HG03432 (cell line): Measurements from ENCODE around the gene KLK1.

ENCODE experiments used
- ATAC-seq: cut with Tn5 transposase; IDR thresholded peaks from one replicate; pipeline ENCODE4 v1.9.1; 2021; ENCODE audit warnings: mild to moderate bottlenecking, moderate library complexity; ENCODE audit not compliant: unreplicated experiment

KLK1 gene

GRCh38 chr19:50836543-50837195, 13.1 kb upstream of the KLK1 start:
- no peak for ATAC-seq

- peak; percentile 81 for ATAC-seq
These were observed 12.4 kb upstream of the KLK1 start for GRCh38 chr19:50835785-50836542.

GRCh38 chr19:50835103-50835784, 11.7 kb upstream of the KLK1 start:
- ATAC-seq = no peak

DNA sequence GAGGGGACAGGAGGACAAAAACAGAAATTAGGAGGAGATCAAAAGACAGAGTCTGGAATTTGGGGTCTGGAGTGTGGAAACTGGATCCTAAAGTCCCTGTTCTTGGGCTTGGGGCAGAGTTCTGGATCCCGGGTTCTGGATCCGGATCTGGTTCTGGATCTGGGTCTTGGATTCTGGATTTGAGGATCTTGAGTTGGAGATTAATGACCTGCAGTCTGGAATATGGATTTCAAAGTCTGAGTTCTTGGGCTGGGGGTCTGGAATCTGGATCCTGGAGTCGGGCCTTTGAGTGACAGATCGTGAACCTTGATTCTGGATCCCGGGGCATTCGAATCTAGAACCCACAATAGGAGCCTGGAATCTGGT, 10.2 kb upstream of the KLK1 start:
- no peak for ATAC-seq

DNA sequence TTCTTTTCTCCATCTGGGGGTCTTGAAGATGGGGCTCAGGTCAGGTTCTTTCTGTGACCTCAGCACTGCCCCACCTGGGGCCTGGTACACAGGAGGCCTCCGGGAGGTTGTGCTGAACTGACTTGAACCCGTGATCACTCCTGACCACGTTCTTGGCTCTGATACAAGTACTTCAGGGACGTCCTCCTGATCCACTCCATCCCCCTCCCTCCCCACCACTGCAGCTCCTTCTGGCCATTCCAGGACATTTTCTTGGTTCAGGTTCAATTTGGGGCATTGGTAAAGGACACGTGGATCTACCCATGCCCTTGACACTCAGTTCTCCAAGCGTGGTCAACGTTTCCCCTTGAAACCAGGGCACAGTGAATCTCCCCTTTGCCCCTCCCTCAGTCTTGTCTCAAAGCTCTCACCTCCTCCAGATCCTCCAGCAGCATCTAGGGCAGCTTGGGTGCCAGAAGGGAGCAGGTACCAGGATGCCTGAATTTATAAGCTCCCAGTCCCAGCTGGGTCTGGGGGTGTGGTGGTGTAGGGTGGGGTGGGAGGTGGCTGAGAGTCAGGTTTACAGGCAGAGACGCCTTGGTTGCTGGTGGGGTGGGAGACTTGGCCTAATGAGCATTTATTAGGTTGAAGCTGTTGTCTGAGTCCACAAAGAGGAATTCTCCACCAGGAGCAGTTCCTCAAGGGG, 9.7 kb upstream of the KLK1 start, which contains the start of gene KLK15:
KLK15 (minus strand) TSS at position 458 of the 685 bp plus-strand sequence. CDS start 2,082 bp downstream, outside the sequence.
- no peak for ATAC-seq

DNA sequence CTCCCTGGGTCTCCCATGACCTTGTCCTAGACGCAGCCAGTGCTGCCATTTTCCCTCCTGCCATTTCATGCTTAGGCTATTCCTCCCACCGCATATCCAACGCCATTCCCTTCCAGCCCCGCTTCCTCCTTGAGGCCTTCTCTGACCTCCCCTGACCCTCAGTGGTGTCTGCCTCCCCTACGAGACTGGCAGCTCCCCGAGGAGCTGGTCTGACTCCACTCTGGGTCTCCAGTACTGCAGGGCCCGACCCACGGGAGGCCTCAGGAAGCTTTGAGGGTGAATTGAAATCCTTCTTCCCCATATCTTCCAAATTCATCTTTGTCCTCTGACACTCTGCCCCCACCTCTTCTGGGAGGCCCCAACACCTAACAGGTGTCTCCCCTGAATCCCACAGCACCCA, 9.1 kb upstream of the KLK1 start:
- no peak for ATAC-seq

DNA sequence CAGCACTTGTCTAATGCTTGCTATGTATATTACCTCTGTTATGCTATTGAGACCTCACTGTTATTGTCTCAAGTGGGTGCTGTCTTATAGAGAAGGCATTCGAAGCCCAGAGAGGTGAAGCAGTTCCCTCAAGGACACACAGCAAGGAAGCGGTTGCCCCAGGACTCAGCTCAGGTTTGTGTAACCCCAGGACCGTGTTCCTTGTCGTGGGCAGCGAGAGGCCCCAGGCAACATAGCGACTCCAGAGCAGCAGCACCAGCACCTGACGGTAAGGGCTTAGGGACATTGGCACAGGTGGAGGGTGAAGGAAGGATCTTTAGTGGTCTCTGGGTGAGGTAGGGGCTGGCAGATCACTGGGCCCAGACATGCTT, 7.4 kb upstream of the KLK1 start:
- ATAC-seq = no peak

- ATAC-seq = no peak
These were observed 6.9 kb upstream of the KLK1 start for GRCh38 chr19:50830266-50831025.

DNA sequence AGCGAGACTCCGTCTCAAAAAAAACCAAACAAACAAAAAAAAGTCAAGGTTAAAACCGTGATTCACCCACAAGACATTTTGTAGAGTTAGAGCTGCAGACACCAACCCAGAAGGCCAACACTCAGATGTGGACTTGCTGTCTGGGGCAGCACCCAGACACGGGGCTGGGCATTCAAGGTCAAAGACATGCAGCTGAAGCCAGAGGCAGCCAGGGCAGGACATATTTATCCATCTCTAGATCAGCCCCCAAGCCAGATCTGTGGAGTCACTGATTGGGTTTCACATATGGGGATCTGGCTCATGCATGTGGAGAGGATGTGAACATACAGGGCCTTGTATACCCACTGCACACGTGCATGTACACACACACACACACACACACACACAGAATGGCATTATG, 6.2 kb upstream of the KLK1 start:
- no peak for ATAC-seq

DNA sequence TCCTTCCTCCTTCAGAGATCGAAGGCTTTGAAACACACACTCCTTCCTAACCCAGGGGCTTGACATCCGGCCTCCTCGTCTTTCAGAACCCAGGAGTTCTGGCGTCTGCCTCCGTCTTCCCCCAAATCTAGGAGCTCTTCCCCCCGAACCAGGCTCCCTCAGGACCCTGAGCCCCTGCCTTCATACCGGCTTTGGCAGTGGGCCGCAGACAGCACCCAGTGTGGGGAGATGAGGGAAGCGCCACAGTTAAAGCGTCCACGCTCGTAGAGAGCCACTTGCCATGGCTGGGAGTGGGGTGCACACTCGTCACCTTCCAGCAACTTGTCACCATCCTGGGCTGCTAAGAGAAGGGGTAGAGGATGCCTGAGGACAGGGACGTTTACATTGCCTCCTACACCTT, 3.9 kb upstream of the KLK1 start:
- ATAC-seq = no peak

- no peak for ATAC-seq
These were observed 3.1 kb upstream of the KLK1 start for GRCh38 chr19:50826492-50827240.

DNA sequence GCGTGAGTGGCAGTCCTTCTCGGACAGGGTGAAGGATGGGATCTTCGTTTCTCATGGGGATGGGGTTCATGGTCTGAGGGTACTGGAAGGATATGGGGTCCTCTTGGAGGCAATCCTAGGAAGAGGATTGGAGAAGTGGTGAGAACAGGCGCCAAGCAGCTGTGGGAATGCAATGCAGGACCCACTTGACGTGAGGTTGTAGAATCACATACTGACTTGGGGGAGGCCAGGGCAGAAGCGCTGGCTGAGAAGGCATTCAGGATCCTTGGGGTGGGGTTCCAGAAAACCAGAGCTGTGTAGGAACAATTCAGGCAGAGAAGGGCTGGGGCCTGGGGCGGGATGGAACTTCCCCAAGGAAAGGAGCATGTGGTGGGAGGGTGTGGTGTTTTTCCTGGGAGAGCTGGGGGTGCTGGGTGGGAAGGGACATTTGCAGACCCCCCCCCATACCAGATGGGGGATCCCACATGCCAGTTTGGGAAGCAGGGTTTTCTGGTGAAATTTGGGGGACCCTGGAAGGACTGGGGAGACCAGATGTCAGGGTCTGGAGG, 852 bp downstream of the KLK1 start:
- no peak for ATAC-seq

- no peak for ATAC-seq
These were observed 2.0 kb downstream of the KLK1 start for GRCh38 chr19:50821622-50822021.

GRCh38 chr19:50821248-50821612, 2.4 kb downstream of the KLK1 start:
- no peak for ATAC-seq

DNA sequence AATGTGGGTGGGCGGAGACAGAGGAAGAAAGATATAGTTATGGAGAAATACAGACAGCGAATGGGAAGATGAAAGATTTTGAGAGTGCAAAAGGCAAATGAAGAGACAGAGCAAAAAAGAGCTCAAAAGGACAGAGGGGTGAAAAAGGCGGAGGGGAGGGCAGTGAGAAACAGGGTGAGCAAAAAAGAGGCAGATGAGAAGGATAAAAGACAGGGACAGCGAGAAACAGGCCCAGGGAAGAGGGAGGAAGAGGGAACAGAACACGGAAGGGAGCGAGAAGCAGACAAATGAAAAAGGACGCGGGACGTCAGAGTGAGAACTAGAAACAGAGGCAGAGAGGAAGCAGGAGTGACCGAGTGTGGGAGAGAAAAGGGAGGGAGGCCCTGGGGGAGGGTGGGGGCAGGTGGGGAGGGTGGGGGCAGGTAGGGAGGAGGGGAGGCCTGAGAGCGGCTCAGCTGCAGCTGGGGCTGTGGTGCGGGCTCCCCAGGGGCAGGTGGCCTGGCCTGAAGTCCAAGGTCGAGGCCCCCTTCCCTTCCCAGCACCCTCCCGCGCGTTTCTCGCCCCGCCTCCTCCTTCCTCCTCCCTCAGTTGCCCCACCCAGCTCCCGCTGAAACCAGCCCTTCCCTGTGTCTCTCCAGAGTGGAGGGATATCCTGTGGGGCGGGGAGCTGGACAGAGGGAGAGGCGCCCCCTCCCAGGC, 2.9 kb downstream of the KLK1 start:
- no peak for ATAC-seq

DNA sequence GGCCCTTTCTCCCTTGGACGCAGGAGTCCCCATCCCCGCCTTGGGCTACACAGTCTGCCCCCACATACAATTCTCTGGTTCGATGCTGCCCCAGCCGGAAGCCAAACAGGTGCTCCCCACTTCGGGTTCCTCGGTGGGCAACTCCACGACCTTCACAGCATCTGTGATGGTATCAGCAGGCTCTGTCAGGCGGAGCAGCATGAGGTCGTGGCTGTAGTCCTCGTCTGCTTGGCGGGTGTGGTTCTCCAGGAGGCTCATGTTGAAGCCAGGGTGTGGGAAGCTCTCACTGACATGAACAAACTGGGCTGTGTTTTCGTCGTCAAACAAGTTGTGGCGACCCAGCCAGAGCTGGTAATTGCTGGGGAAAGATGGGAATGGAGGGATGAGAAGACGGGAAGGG, 3.5 kb downstream of the KLK1 start:
- no peak for ATAC-seq

- no peak for ATAC-seq
These were observed 4.0 kb downstream of the KLK1 start for GRCh38 chr19:50819636-50820035.

- ATAC-seq = no peak
These were observed 4.6 kb downstream of the KLK1 start for GRCh38 chr19:50818859-50819472.
